ENCODE results near the gene PSMD12. TPM values are rescaled to one million over a fixed set of nuclear protein-coding genes. Genes with fewer than 3 reads are reported as not detected.
"Not testable (repeated sequence)": the region's sequence is repeated elsewhere in the genome, so short reads cannot be mapped to it uniquely, and the experiment has no call there.

PSMD12 gene
- total RNA-seq, 1 experiment from 2014 or later = 18.7 TPM

GRCh38 chr17:67408455-67408830, 42.1 kb upstream of the PSMD12 start:
- H4K20me1 ChIP-seq (ENCODE audit: insufficient read depth, low read depth, low read length); H3K4me3 ChIP-seq (ENCODE audit: low read length); DNase-seq; H3K9me2 ChIP-seq (replicated peaks; ENCODE audit: insufficient read depth, low read length); H3K9ac ChIP-seq (ENCODE audit: low read length); H3K9me3 ChIP-seq (ENCODE audit: low read length); H3K4me2 ChIP-seq (ENCODE audit: low read depth, low read length, poor library complexity, severe bottlenecking); H3K27ac ChIP-seq (ENCODE audit: low read length); H3K27me3 ChIP-seq (ENCODE audit: low read length); H3K79me2 ChIP-seq (ENCODE audit: low read length); H3K4me1 ChIP-seq (ENCODE audit: low read length); H3K36me3 ChIP-seq (ENCODE audit: insufficient read depth, low read length); H2AFZ ChIP-seq (ENCODE audit: low read length): not testable (repeated sequence)

DNA sequence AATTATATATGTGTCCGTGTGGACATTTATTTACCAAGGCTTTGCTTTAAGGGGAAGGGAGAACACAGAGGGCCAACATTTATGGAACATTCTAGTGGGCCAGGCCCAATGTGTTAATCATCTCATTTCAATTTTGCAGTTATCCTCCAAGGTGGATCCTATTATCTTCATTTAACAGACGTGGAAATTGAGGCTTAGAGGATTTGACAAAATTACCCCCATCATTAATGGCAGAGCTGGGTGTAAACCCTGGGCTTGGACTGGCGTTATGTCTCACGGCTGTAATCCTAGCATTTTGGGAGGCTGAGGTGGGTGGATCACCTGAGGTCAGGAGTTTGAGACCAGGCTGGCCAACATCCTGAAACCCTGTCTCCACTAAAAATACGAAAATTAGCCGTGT, 37.1 kb upstream of the PSMD12 start:
- Histone ChIP-seq H3K79me2 (ENCODE audit: low read length) (no peaks in the 10 kb centered on the region), H3K9me3 (ENCODE audit: low read length) (no peaks in the 10 kb centered on the region), H2AFZ (ENCODE audit: low read length) (no peak overlapping the region), H3K9me2 (replicated peaks; ENCODE audit: insufficient read depth, low read length) (no peaks in the 10 kb centered on the region), H3K36me3 (ENCODE audit: insufficient read depth, low read length) (no peaks in the 10 kb centered on the region), H3K27ac (ENCODE audit: low read length) (no peak overlapping the region), H3K9ac (ENCODE audit: low read length) (no peak overlapping the region), H4K20me1 (ENCODE audit: insufficient read depth, low read depth, low read length) (0 out of 2 replicates have a peak, but pooled peaks cover 4% of the 10 kb centered on the region), H3K4me2 (ENCODE audit: low read depth, low read length, poor library complexity, severe bottlenecking) (no peak overlapping the region), H3K27me3 (ENCODE audit: low read length) (no peaks in the 10 kb centered on the region), H3K4me1 (ENCODE audit: low read length) (peaks cover 21% of the 10 kb centered on the region), H3K4me3 (ENCODE audit: low read length) (no peak overlapping the region)
- DNase-seq = no peak

GRCh38 chr17:67403065-67403464, 36.7 kb upstream of the PSMD12 start:
- Histone ChIP-seq H3K4me2 (ENCODE audit: low read depth, low read length, poor library complexity, severe bottlenecking) (no peak overlapping the region), H2AFZ (ENCODE audit: low read length) (no peak overlapping the region), H3K9ac (ENCODE audit: low read length) (no peak overlapping the region), H3K79me2 (ENCODE audit: low read length) (no peaks in the 10 kb centered on the region), H4K20me1 (ENCODE audit: insufficient read depth, low read depth, low read length) (0 out of 2 replicates have a peak, but pooled peaks cover 4% of the 10 kb centered on the region), H3K36me3 (ENCODE audit: insufficient read depth, low read length) (no peaks in the 10 kb centered on the region), H3K9me3 (ENCODE audit: low read length) (no peaks in the 10 kb centered on the region), H3K27ac (ENCODE audit: low read length) (no peak overlapping the region), H3K27me3 (ENCODE audit: low read length) (no peaks in the 10 kb centered on the region), H3K4me3 (ENCODE audit: low read length) (no peak overlapping the region), H3K4me1 (ENCODE audit: low read length) (peaks cover 21% of the 10 kb centered on the region), H3K9me2 (replicated peaks; ENCODE audit: insufficient read depth, low read length) (no peaks in the 10 kb centered on the region)
- no peak for DNase-seq

GRCh38 chr17:67401598-67402504, 35.5 kb upstream of the PSMD12 start:
- Histone ChIP-seq H2AFZ (ENCODE audit: low read length) (no peak overlapping the region), H3K9me3 (ENCODE audit: low read length) (no peaks in the 10 kb centered on the region), H3K9me2 (replicated peaks; ENCODE audit: insufficient read depth, low read length) (no peaks in the 10 kb centered on the region), H3K4me1 (ENCODE audit: low read length) (peaks cover 17% of the 10 kb centered on the region), H3K36me3 (ENCODE audit: insufficient read depth, low read length) (no peaks in the 10 kb centered on the region), H3K79me2 (ENCODE audit: low read length) (no peaks in the 10 kb centered on the region), H4K20me1 (ENCODE audit: insufficient read depth, low read depth, low read length) (0 out of 2 replicates have a peak, but pooled peaks cover 4% of the 10 kb centered on the region), H3K4me3 (ENCODE audit: low read length) (no peak overlapping the region), H3K27me3 (ENCODE audit: low read length) (no peaks in the 10 kb centered on the region), H3K27ac (ENCODE audit: low read length) (no peak overlapping the region), H3K9ac (ENCODE audit: low read length) (no peak overlapping the region), H3K4me2 (ENCODE audit: low read depth, low read length, poor library complexity, severe bottlenecking) (no peak overlapping the region)
- no peak for DNase-seq

GRCh38 chr17:67401106-67401505, 34.7 kb upstream of the PSMD12 start:
- Histone ChIP-seq H3K4me2 (ENCODE audit: low read depth, low read length, poor library complexity, severe bottlenecking) (no peak overlapping the region), H3K9me3 (ENCODE audit: low read length) (no peaks in the 10 kb centered on the region), H3K27ac (ENCODE audit: low read length) (no peak overlapping the region), H3K27me3 (ENCODE audit: low read length) (no peaks in the 10 kb centered on the region), H3K4me3 (ENCODE audit: low read length) (no peak overlapping the region), H2AFZ (ENCODE audit: low read length) (no peak overlapping the region), H3K79me2 (ENCODE audit: low read length) (no peaks in the 10 kb centered on the region), H4K20me1 (ENCODE audit: insufficient read depth, low read depth, low read length) (0 out of 2 replicates have a peak, but pooled peaks cover 4% of the 10 kb centered on the region), H3K9ac (ENCODE audit: low read length) (no peak overlapping the region), H3K9me2 (replicated peaks; ENCODE audit: insufficient read depth, low read length) (no peaks in the 10 kb centered on the region), H3K4me1 (ENCODE audit: low read length) (peaks cover 17% of the 10 kb centered on the region), H3K36me3 (ENCODE audit: insufficient read depth, low read length) (no peaks in the 10 kb centered on the region)
- DNase-seq = no peak

GRCh38 chr17:67400193-67400592, 33.8 kb upstream of the PSMD12 start:
- Histone ChIP-seq H3K4me2 (ENCODE audit: low read depth, low read length, poor library complexity, severe bottlenecking) (no peak overlapping the region), H3K4me1 (ENCODE audit: low read length) (peaks cover 17% of the 10 kb centered on the region), H3K27ac (ENCODE audit: low read length) (no peak overlapping the region)

DNA sequence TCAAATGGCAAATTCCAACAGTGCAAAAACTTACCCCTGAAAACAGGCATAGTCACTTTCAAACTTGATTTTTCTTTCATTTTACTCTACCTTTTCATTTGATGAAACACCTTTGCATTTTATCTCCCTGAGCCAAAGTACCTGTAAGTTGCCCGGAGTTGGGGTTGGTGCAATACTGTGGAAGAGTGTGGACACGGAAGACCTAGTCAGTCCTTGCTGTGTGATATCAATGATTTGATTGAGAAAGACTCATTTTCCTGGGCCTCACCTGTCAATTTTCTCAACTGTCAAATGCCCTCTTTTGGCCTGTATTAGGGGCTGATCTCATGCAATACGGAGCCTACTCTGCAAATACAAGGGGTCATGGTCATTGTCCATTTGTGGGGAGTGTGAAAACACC, 33.3 kb upstream of the PSMD12 start:
- Histone ChIP-seq H3K4me2 (ENCODE audit: low read depth, low read length, poor library complexity, severe bottlenecking) (no peak overlapping the region), H2AFZ (ENCODE audit: low read length) (no peak overlapping the region), H3K79me2 (ENCODE audit: low read length) (no peaks in the 10 kb centered on the region), H3K4me1 (ENCODE audit: low read length) (peaks cover 17% of the 10 kb centered on the region), H3K9me3 (ENCODE audit: low read length) (no peaks in the 10 kb centered on the region), H3K36me3 (ENCODE audit: insufficient read depth, low read length) (no peaks in the 10 kb centered on the region), H4K20me1 (ENCODE audit: insufficient read depth, low read depth, low read length) (0 out of 2 replicates have a peak, but pooled peaks cover 4% of the 10 kb centered on the region), H3K27ac (ENCODE audit: low read length) (no peak overlapping the region), H3K9me2 (replicated peaks; ENCODE audit: insufficient read depth, low read length) (no peaks in the 10 kb centered on the region), H3K9ac (ENCODE audit: low read length) (no peak overlapping the region), H3K27me3 (ENCODE audit: low read length) (no peaks in the 10 kb centered on the region), H3K4me3 (ENCODE audit: low read length) (no peak overlapping the region)
- no peak for DNase-seq

More at GRCh38 chr17:67400193-67400592, 33.8 kb upstream of the PSMD12 start:
- no peaks in the 10 kb centered on the region for H3K79me2 ChIP-seq (ENCODE audit: low read length)
- H3K9me3 ChIP-seq (ENCODE audit: low read length) = no peaks in the 10 kb centered on the region
- no peaks in the 10 kb centered on the region for H3K36me3 ChIP-seq (ENCODE audit: insufficient read depth, low read length)
- H4K20me1 ChIP-seq (ENCODE audit: insufficient read depth, low read depth, low read length) = 0 out of 2 replicates have a peak, but pooled peaks cover 4% of the 10 kb centered on the region
- H3K9me2 ChIP-seq (replicated peaks; ENCODE audit: insufficient read depth, low read length) = no peaks in the 10 kb centered on the region
- no peak overlapping the region for H3K4me3 ChIP-seq (ENCODE audit: low read length)
- no peak overlapping the region for H2AFZ ChIP-seq (ENCODE audit: low read length)
- DNase-seq = no peak
- H3K27me3 ChIP-seq (ENCODE audit: low read length) = no peaks in the 10 kb centered on the region
- no peak overlapping the region for H3K9ac ChIP-seq (ENCODE audit: low read length)

DNA sequence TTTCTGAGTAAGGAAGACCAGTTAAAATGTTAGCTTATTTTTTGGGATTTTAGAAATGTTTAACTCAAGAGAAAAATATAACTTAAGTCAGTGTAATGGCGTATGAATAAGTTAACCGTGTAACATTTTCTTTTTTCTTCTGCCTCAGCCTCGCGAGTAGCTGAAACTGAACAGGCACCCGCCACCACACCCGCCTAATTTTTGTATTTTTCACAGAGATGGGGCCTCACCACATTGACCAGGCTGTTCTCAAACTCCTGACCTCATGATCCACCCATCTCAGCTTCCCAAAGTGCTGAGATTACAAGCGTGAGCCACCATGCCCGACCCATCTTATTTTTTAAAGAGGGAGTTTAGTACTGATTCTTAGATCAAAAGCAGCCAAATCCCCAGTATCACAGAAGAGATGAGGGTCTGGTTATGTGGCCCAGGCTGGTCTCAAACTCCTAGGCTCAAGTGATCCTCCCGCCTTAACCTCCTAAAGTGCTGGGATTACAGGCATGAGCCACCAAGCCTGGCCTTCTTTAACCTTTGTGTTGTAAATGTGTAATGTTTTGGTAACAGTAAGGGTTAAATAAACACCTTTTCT, 27.5 kb upstream of the PSMD12 start:
- Histone ChIP-seq H4K20me1 (ENCODE audit: insufficient read depth, low read depth, low read length) (peaks cover 16% of the 10 kb centered on the region), H2AFZ (ENCODE audit: low read length) (no peak overlapping the region), H3K36me3 (ENCODE audit: insufficient read depth, low read length) (no peaks in the 10 kb centered on the region), H3K9me2 (replicated peaks; ENCODE audit: insufficient read depth, low read length) (no peaks in the 10 kb centered on the region), H3K27me3 (ENCODE audit: low read length) (no peaks in the 10 kb centered on the region), H3K9ac (ENCODE audit: low read length) (no peak overlapping the region), H3K4me1 (ENCODE audit: low read length) (no peaks in the 10 kb centered on the region), H3K27ac (ENCODE audit: low read length) (no peak overlapping the region), H3K4me3 (ENCODE audit: low read length) (no peak overlapping the region), H3K9me3 (ENCODE audit: low read length) (no peaks in the 10 kb centered on the region), H3K4me2 (ENCODE audit: low read depth, low read length, poor library complexity, severe bottlenecking) (no peak overlapping the region), H3K79me2 (ENCODE audit: low read length) (no peaks in the 10 kb centered on the region)
- DNase-seq = no peak
